Testis (tissue), 2 donors: Measurements from ENCODE around the gene IRF2BP1.

ENCODE experiments used
- CTCF ChIP-seq, 3 experiments: fragments of 450-650 bp in 2 of 3; fragments of 200-600 bp in 1 of 3; sonication (generic) in 1 of 3; IDR thresholded peaks; one replicate each; pipeline ENCODE4 v1.5.1; 2016 to 2019; ENCODE audit warnings: antibody characterized with exemption in 3 of 3, mild to moderate bottlenecking in 2 of 3, moderate library complexity in 1 of 3
- POLR2A ChIP-seq: fragments of 450-650 bp; IDR thresholded peaks from one replicate; pipeline ENCODE4 v1.6.1; 2017; ENCODE audit warnings: antibody characterized with exemption, mild to moderate bottlenecking, moderate library complexity

GRCh38 chr19:45873219-45873772, 12.6 kb downstream of the IRF2BP1 start:
- TF ChIP-seq CTCF (IDR thresholded peaks at IDR 0.05) (no peak), POLR2A (no peak)
